Activated CD4-positive, alpha-beta T cell treated with anti-CD3 and anti-CD28 coated beads, Interleukin-2, amount 50 U/mL, for 1 hour (primary cell): Measurements from ENCODE around the gene RAB27A.
"Not testable (repeated sequence)": the region's sequence is repeated elsewhere in the genome, so short reads cannot be mapped to it uniquely, and the experiment has no call there.

ENCODE experiments used
- DNase-seq: peaks from one replicate; pipeline ENCODE4 v3.0.0-alpha.2; 2020

The RAB27A gene

GRCh38 chr15:55289746-55290527 is at the start of gene RAB27A:
TSS of gene RAB27A (minus strand) at chr15:55289813. CDS start at chr15:55234934, 54,879 bp downstream.
- peak; percentile 68 for DNase-seq

DNA sequence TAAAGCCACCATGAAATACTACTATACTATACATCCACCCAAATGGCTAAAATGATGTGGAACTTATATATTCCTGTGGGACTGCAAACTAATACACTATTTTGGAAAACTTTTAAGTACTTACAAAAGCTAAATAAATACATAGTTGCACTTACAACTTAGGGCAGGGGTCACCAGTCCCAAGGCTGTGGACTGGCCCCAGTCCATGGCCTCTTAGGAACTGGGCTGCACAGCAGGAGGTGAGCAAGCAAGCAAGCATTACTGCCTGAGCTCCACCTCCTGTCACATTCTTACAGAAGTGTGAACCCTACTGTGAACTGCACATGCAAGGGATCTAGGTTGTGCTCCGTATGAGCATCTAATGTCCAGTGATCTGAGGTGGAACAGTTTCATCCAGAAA is 47.5 kb upstream of the RAB27A start:
- DNase-seq: no peak

GRCh38 chr15:55334997-55335396 is 45.4 kb upstream of the RAB27A start:
- DNase-seq: no peak

DNA sequence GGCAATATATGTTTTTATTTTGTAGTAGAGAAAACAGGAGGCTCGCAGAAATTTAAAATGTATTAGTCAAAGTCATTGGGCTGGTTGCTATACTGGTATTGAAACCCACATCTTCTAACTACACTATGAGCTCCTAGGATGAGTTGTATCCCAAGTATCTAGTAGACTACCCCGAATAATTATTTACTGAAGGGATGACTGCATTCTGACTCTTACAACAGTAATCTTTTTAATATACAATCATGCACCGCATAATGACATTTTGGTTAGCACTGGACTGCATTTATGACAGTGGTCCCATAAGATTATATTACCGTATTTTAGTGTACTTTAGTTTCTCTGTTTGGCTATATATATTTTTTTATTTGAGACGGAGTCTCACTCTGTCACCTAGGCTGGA is 44.8 kb upstream of the RAB27A start:
- no peak for DNase-seq

DNA sequence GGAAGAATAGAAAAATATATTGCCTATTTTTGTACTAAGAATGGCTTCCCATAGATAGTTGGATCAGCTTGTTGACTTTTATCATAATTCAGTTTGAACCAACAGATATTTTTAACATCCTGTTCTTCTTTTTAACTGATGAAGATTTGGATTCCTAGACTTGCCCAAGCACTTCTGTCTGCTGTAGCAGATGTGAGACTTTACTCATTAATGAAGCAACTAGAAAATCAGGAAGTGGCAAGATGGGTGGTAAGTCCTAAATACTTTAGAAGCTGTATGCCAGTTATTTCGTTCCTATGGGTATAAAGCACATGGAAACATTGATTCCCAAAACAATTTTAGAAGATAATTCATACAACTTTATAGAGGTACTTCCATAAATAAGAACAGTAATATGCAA is 37.8 kb upstream of the RAB27A start:
- DNase-seq: no peak

- no peak for DNase-seq
Observed at GRCh38 chr15:55322467-55322866, 32.9 kb upstream of the RAB27A start.

DNA sequence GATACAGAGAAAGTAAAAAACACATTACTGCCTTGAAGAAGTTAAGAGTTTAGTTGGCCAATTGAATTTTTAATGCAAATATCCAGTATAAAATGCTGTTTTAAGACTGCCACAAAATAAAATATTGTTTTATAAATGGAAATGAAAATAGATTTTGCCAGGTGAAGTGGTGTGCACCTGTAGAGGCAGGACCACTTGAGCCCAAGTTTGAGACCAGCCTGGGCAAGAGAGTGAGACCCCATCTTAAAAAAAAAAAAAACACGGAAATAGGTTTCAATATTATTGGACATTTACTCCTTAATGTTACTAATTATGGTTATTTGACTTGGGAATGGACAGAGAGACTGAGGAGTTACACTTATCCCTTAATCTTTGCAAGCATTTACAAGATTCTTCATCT is 31.4 kb upstream of the RAB27A start:
- no peak for DNase-seq

- no peak for DNase-seq
Observed at GRCh38 chr15:55320238-55320550, 30.6 kb upstream of the RAB27A start.

DNA sequence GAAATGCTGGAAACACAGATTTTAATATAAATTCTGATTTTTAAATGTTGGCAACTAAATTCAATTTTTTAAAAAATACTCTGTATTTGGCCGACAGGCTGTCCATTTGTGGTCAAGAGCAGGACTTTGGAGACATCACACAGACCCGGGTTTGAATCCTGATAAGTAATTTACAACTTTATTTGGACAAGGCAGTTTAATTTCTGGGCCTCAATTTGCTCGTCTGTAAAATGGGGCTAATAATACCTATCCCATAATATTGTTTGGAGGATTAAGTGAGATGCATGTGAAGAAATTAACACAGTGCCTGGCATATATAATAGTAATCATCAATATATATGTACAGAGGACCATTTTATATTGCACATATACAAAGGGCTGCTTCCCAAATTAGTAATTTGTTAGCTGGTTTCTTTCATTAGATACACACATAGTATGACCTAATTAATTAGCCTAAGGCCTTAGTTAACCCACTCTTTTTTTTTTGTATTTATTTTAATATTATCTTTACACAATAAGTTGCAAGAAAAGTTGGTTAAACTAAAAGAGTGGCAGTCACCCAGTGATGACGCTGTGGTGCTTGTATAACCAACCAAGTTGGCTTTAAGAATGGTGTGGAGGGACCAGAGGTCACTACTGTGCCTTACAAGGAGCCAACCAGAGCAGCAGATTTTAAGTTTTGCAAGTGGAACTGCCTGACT is 30.1 kb upstream of the RAB27A start:
- no peak for DNase-seq

DNA sequence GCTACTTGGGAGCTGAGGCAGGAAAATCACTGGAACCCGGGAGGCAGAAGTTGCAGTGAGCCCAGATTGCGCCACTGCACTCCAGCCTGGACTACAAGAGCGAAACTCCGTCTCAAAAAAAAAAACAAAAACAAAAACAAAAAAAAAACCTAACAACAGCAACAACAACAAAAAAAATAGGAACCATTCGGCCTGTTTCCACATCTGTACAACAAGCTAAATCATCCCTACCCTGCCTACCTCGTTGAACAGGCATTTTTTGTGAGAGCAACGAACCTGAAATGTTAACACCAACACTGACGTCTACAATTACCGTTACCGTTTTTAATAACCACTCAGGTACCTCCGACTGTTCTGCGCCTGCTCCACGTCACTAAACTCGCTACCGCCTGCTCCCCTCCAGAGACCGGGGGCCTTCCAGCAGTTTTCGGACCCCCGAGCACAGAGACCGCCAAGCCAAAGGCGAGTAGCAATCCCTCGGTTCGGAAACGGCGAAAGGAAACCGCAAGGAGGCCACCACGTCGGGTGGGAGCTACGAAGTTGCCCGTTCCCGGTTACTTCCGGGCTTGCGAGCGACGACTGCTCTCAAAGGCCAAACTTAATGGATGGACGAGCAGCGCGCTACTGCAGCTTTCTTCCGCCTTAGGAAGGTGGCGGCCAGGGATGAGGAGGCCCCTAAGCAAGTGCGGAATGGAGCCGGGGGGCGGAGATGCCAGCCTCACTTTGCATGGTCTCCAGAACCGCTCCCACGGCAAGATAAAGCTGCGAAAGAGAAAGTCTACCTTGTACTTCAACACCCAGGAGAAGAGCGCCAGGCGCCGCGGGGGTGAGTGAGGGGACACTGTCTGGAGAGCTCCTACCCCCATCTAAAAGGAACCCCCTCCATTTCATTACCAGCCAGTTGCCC is 29.2 kb upstream of the RAB27A start, which contains the start of the genes PIGB and PIGBOS1:
PIGB (plus strand) TSS at position 635 of the 907 bp plus-strand sequence; CDS start at position 664, 29 bp downstream.
PIGBOS1 (minus strand) TSS at position 536 of the 907 bp plus-strand sequence. CDS start 1,331 bp downstream, outside the sequence.
- peak; percentile 70 for DNase-seq

DNA sequence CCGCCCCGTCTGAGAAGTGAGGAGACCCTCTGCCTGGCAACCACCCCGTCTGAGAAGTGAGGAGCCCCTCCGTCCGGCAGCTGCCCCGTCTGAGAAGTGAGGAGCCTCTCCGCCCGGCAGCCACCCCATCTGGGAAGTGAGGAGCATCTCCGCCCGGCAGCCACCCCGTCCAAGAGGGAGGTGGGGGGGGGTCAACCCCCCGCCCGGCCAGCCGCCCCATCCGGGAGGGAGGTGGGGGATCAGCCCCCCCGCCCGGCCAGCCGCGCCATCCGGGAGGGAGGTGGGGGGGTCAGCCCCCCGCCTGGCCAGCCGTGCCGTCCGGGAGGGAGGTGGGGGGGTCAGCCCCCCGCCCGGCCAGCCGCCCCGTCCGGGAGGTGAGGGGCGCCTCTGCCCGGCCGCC is 13.2 kb upstream of the RAB27A start:
- DNase-seq: not testable (repeated sequence)

GRCh38 chr15:55297315-55297714 is 7.7 kb upstream of the RAB27A start:
- DNase-seq: no peak

- peak; percentile 85 for DNase-seq
Observed at GRCh38 chr15:55290528-55291057, 980 bp upstream of the RAB27A start.

- DNase-seq: peak; percentile 23
Observed at GRCh38 chr15:55289011-55289745, 435 bp downstream of the RAB27A start.

- DNase-seq: no peak
Observed at GRCh38 chr15:55288006-55288717, 1.5 kb downstream of the RAB27A start.

DNA sequence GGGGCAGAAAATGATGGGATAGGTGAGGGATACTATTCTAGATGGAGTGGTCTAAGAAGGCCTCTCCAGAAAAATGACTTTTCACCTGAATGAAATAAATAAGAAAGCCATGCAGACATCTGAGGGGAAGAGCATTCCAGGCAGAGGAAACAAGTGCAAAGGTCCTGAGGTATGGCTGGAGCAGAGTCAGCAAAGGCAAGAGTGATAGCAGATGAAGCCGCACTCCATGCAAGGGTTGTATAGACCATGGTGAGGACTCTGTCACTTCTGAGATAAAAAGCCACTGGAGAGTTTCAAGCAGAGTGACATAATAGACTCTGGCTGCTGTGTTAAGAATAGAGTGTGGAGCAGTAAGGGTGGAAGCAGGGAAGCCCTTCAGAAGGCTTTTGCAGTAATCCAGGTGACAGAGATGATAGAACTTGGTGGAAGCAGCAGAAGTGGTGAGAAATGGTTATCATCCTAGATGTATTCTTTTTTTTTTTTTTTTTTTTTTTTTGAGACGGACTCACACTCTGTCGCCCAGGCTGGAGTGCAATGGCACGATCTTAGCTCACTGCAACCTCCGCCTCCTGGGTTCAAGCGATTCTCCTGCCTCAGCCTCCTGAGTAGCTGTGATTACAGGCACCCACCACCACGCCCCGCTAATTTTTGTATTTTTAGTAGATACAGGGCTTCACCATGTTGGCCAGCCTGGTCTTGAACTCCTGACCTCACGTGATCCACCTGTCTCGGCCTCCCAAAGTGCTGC is 3.0 kb downstream of the RAB27A start:
- DNase-seq: not testable (repeated sequence)

DNA sequence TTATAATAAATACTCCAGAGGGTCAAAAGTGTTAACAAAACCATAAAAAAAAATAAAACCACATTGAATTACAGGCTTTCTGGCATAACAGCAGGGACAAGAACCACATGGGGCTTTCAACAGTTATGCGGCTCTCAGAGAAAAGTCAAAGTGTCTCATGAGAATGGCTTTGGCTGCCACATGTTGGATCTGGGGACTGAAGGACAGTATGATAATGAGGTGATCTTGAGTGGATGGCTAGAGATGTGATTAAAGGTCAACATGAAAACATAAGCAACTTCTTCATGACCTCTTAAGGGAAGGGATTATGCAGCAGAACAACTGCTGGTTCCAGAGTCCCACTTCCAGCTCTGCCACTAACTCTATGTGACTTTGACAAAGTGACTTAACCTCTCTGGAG is 5.2 kb downstream of the RAB27A start:
- DNase-seq: no peak

- DNase-seq: no peak
Observed at GRCh38 chr15:55283379-55284147, 6.0 kb downstream of the RAB27A start.

- no peak for DNase-seq
Observed at GRCh38 chr15:55282284-55282833, 7.3 kb downstream of the RAB27A start.
